Common myeloid progenitor, CD34-positive (primary cell): Measurements from ENCODE around the gene TTLL10.

ENCODE experiments used
- CTCF ChIA-PET: fragments of 350-600 bp; sonication (Branson Sonifier 250); formaldehyde crosslinking; loops from one replicate; lab custom pipeline; 2021; ENCODE audit warnings: antibody characterized with exemption; lab: Charles Lee
- POLR2A ChIA-PET: fragments of 350-600 bp; sonication (Branson Sonifier 250); formaldehyde crosslinking; loops from one replicate; lab custom pipeline; 2021; ENCODE audit warnings: antibody characterized with exemption; lab: Charles Lee
- DNase-seq, 3 donors: peaks; one replicate each; pipeline versions ENCODE4 v3.0.0 to v3.0.0-alpha.2; 2013
- H3K27ac ChIP-seq, 2 experiments: 1 replicate in 1 of 2; 2 replicates in 1 of 2; pipeline ENCODE4 v1.7.0; 2013; ENCODE audit warnings: inconsistent platforms in 2 of 2, low read length in 2 of 2, mild to moderate bottlenecking in 2 of 2, low read depth in 1 of 2, moderate library complexity in 1 of 2; ENCODE audit not compliant: severe bottlenecking in 2 of 2, insufficient read depth in 1 of 2, poor library complexity in 1 of 2
- H3K27me3 ChIP-seq, 5 experiments: replicated peaks in 2 of 5; 1 replicate in 3 of 5; 2 replicates in 2 of 5; pipeline versions ENCODE4 v1.6.1 to v1.7.0; 2013; ENCODE audit warnings: low read length in 4 of 5, mild to moderate bottlenecking in 2 of 5, moderate library complexity in 2 of 5, inconsistent platforms in 1 of 5; ENCODE audit not compliant: insufficient read depth in 5 of 5, control insufficient read depth in 4 of 5
- H3K36me3 ChIP-seq, 4 experiments: 1 replicate in 2 of 4; 2 replicates in 2 of 4; pipeline versions ENCODE4 v1.6.1 to v1.7.0; 2013; ENCODE audit warnings: low read length in 3 of 4, control low read depth in 1 of 4, mild to moderate bottlenecking in 1 of 4; ENCODE audit not compliant: control insufficient read depth in 4 of 4, insufficient read depth in 4 of 4
- H3K4me1 ChIP-seq, 4 experiments: 1 replicate in 3 of 4; 2 replicates in 1 of 4; pipeline versions ENCODE4 v1.6.1 to v1.7.1; 2013; ENCODE audit warnings: low read length in 3 of 4, mild to moderate bottlenecking in 3 of 4, control low read depth in 1 of 4, inconsistent platforms in 1 of 4, moderate library complexity in 1 of 4; ENCODE audit not compliant: control insufficient read depth in 4 of 4, insufficient read depth in 4 of 4; ENCODE audit errors: control extremely low read depth in 1 of 4
- H3K4me3 ChIP-seq, 7 experiments: 1 replicate in 4 of 7; 2 replicates in 3 of 7; pipeline versions ENCODE4 v1.5.1 to v1.7.0; 2013; ENCODE audit warnings: mild to moderate bottlenecking in 7 of 7, low read length in 6 of 7, moderate library complexity in 6 of 7, inconsistent platforms in 2 of 7, low read depth in 2 of 7, control low read depth in 1 of 7; ENCODE audit not compliant: insufficient read depth in 4 of 7, control insufficient read depth in 1 of 7; ENCODE audit errors: extremely low read depth in 1 of 7
- H3K9me3 ChIP-seq, 5 experiments: 1 replicate in 4 of 5; 2 replicates in 1 of 5; pipeline versions ENCODE4 v1.6.1 to v1.7.1; 2013; ENCODE audit warnings: low read length in 4 of 5, mild to moderate bottlenecking in 2 of 5, inconsistent platforms in 1 of 5, low read depth in 1 of 5, moderate library complexity in 1 of 5; ENCODE audit not compliant: control insufficient read depth in 4 of 5, insufficient read depth in 2 of 5; ENCODE audit errors: control extremely low read depth in 1 of 5
- WGBS: methylation state at CpG from one replicate; pipeline ENCODE4 v1.1.5; 2013; ENCODE audit not compliant: insufficient coverage; 5-methylcytosine and 5-hydroxymethylcytosine counted together

TTLL10 gene

GRCh38 chr1:1221887-1222574 lies 48.4 kb downstream of the TTLL10 start:
- Histone ChIP-seq H3K4me1 (no peaks in the 10 kb centered on the region), H3K27me3 (no peaks in the 10 kb centered on the region), H3K36me3 (peaks cover 5 to 96% (median 67%) of the 10 kb centered on the region in 4 experiments), H3K27ac (no peak overlapping the region), H3K9me3 (no peaks in the 10 kb centered on the region), H3K4me3 (no peak overlapping the region)
- ChIA-PET CTCF (interaction anchor here (1.2 kb wide), 1 partner anchor 101 kb away, joined by 3 read pairs; no protein-coding TSS in a partner anchor), POLR2A (no interaction called here)
- 94% methylated on average over 27 of the region's 30 CpGs for WGBS
- no peak for DNase-seq

- no peak overlapping the region for H3K27ac ChIP-seq
- no peaks in the 10 kb centered on the region for H3K27me3 ChIP-seq
- H3K9me3 ChIP-seq: no peaks in the 10 kb centered on the region
- DNase-seq: no peak
- ChIA-PET CTCF (interaction anchor here (0.8 to 1.2 kb wide), 2 partner anchors 100 to 102 kb away, joined by 3 read pairs; no protein-coding TSS in a partner anchor), POLR2A (interaction anchor here (1.0 kb wide), 1 partner anchor 9 kb away, joined by 4 read pairs; the partner anchor contains the start of genes B3GALT6 and SDF4)
- H3K36me3 ChIP-seq: peaks cover 5 to 94% (median 64%) of the 10 kb centered on the region in 4 experiments
- no peak overlapping the region for H3K4me3 ChIP-seq
- no peaks in the 10 kb centered on the region for H3K4me1 ChIP-seq
- WGBS: 99% methylated on average over 44 of the region's 44 CpGs
Measured at GRCh38 chr1:1222575-1223225, 49.0 kb downstream of the TTLL10 start.

DNA sequence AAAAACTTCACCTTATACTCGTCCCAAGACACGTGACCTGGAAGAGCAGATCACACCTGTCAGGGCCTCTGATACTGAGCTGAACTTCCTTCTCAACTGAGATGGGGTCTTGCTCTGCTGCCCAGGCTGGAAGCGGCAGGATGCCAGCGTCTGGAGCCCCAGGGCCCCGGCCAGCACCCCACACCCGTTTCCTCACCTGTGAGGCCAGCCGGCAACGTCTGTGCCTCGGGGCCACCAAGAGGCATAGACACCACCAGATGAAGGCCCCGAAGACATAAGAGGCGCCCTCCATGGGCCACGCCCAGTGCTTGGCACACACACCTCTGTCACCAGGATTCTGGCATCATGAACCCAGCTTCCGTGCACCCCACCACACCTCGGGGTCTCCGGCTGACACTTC lies 49.6 kb downstream of the TTLL10 start:
- Histone ChIP-seq H3K36me3 (peaks cover 5 to 94% (median 63%) of the 10 kb centered on the region in 4 experiments), H3K27me3 (no peaks in the 10 kb centered on the region), H3K9me3 (no peaks in the 10 kb centered on the region), H3K4me1 (no peaks in the 10 kb centered on the region), H3K4me3 (no peak overlapping the region), H3K27ac (no peak overlapping the region)
- DNase-seq: no peak
- CTCF ChIA-PET: interaction anchor here (0.8 to 1.2 kb wide), 2 partner anchors 101 to 103 kb away, joined by 3 read pairs; no protein-coding TSS in a partner anchor
- WGBS: 94% methylated on average over 13 of the region's 15 CpGs
- POLR2A ChIA-PET: interaction anchor here (1.0 kb wide), 1 partner anchor 9 kb away, joined by 4 read pairs; the partner anchor contains the start of genes B3GALT6 and SDF4

- WGBS: 98% methylated on average over 21 of the region's 21 CpGs
Measured at GRCh38 chr1:1223891-1224290, 50.2 kb downstream of the TTLL10 start.

DNA sequence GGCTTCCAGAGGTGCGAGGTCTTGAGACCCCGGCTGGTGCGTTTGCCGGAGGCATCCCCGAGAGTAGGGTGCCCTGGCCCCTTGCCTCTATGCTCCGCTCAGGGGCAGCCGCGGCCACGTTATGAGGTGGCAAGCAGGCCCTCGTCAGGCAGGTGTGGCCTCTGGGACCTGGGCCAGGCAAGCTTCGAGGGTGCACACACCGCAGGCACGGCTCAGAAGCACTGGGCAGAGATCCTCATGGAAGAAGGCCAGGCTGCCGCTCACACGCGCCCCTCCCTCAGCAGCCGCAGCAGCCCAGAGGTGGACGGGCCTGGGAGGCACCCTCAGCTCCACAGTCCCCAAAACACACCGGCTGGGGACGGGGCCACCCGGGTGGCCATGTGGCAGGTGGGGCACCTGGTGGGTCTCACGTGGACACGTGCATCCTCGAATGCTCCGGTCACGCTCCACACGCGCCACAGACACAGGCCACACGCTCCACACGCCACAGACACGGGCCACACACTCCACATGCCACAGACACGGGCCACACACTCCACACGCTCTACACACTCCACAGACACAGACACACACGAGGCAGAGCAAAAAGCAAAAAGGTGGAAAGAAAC lies 51.7 kb downstream of the TTLL10 start:
- 95% methylated on average over 16 of the region's 34 CpGs for WGBS
- Histone ChIP-seq H3K36me3 (peaks cover 5 to 91% (median 57%) of the 10 kb centered on the region in 4 experiments), H3K27me3 (no peaks in the 10 kb centered on the region), H3K9me3 (no peaks in the 10 kb centered on the region), H3K4me3 (no peak overlapping the region), H3K27ac (no peak overlapping the region), H3K4me1 (peaks cover 0 to 9% (median 7%) of the 10 kb centered on the region in 4 experiments)
- CTCF ChIA-PET: interaction anchor here (1.1 to 3.1 kb wide), 3 partner anchors 10 to 162 kb away, joined by 3 to 9 read pairs (median 4); no protein-coding TSS in a partner anchor
- DNase-seq: no peak
- POLR2A ChIA-PET: no interaction called here

More at GRCh38 chr1:1223891-1224290, 50.2 kb downstream of the TTLL10 start:
- Histone ChIP-seq H3K36me3 (peaks cover 5 to 94% (median 65%) of the 10 kb centered on the region in 4 experiments), H3K4me3 (no peak overlapping the region), H3K27me3 (no peaks in the 10 kb centered on the region), H3K9me3 (no peaks in the 10 kb centered on the region), H3K27ac (no peak overlapping the region), H3K4me1 (no peaks in the 10 kb centered on the region)
- ChIA-PET POLR2A (interaction anchor here (1.0 kb wide), 1 partner anchor 8 kb away, joined by 4 read pairs; the partner anchor contains the start of genes B3GALT6 and SDF4), CTCF (interaction anchor here (1.5 kb wide), 1 partner anchor 8 kb away, joined by 4 read pairs; no protein-coding TSS in a partner anchor)
- no peak for DNase-seq

DNA sequence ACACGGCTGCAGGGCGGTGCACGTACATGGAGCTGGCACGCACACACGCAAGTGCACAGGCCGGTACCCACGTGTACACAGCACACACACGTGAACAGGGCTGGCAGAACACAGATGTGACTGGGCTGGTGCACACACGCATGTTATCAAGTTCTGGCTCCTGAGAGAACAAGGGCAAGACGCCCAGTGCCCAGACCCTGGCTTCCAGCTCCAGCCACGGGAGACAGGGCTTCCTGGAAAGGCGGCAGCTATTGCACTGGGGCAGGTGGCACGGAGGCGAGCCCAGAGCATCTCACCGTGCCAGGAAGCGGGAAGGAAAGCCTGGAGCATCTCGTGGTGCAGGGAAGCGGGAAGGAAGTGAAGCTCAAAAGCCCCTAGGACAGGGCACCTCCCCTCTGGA lies 52.2 kb downstream of the TTLL10 start:
- Histone ChIP-seq H3K27ac (no peak overlapping the region), H3K27me3 (no peaks in the 10 kb centered on the region), H3K4me3 (no peak overlapping the region), H3K4me1 (peaks cover 3 to 14% (median 13%) of the 10 kb centered on the region in 4 experiments), H3K9me3 (no peaks in the 10 kb centered on the region), H3K36me3 (peaks cover 5 to 85% (median 55%) of the 10 kb centered on the region in 4 experiments)
- ChIA-PET CTCF (interaction anchor here (1.1 to 3.1 kb wide), 3 partner anchors 103 to 162 kb away, joined by 3 to 9 read pairs (median 4); no protein-coding TSS in a partner anchor), POLR2A (interaction anchor here (1.5 kb wide), 1 partner anchor 9 kb away, joined by 5 read pairs; no protein-coding TSS in a partner anchor)
- no peak for DNase-seq
- WGBS: 94% methylated on average over 16 of the region's 18 CpGs
